Measurements from ENCODE around the gene CDC42EP2.

Gene CDC42EP2, protein sequence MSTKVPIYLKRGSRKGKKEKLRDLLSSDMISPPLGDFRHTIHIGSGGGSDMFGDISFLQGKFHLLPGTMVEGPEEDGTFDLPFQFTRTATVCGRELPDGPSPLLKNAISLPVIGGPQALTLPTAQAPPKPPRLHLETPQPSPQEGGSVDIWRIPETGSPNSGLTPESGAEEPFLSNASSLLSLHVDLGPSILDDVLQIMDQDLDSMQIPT

DNA sequence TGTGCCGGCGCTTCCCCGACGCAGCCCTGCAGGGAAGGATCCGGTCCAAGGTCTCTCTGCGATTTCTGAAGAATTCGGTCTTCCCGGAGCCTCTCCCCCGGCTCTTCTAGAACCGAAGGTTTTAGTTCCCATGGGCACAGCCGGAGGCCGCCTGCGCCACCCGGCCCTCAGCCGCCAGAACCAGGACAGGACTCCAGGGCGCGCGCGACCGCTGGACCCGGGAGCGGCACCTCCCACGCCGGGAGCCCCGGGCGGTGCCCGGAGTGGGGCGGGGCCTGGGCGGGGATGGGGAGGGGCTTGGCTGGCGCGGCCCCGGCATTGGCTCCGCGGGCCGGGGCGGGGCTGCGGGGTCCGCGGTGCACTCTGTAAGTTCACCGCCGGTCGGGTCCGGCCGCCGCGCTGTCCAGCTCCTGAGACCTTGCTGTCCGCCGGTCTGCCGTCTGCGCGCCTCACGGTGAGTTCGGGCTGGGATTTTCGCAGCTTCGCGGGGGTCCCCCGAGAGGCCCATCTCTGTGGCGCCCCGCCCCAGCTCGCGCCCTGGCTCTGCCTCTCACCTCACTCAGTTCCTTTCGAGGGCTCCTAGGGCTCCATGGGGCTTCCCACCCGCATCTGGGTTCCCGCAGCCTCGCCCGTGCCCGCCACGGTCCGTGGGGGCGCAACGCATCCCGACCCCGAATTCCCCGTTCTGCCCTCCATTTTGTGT is at the start of gene CDC42EP2:
Gene CDC42EP2, plus strand, starts transcription at position 366 of the 703 bp plus-strand sequence. CDS start 6,033 bp downstream, outside the sequence.
- peak; percentile 72 for DNase-seq (ENCODE audit: low read depth)

DNA sequence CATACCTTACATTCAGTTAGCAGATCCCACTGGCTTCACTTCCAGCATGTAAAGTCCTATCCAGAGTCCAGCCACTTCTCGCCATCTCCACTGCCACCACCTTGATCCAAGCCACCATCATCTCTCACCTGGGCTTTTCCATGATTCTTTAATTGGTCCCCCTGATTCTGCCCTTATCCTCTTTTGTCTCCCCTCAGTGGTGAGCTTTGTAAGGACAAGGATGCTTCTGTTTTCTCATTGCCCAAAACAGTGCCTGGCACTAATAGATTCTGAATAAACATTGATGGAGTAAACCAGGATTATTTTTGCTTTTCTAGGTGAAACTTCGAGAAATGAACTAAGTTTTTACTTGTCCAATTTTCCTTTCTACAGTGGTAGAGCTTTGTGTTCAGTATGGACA is 48.5 kb upstream of the CDC42EP2 start:
- DNase-seq (ENCODE audit: low read depth): no peak

DNA sequence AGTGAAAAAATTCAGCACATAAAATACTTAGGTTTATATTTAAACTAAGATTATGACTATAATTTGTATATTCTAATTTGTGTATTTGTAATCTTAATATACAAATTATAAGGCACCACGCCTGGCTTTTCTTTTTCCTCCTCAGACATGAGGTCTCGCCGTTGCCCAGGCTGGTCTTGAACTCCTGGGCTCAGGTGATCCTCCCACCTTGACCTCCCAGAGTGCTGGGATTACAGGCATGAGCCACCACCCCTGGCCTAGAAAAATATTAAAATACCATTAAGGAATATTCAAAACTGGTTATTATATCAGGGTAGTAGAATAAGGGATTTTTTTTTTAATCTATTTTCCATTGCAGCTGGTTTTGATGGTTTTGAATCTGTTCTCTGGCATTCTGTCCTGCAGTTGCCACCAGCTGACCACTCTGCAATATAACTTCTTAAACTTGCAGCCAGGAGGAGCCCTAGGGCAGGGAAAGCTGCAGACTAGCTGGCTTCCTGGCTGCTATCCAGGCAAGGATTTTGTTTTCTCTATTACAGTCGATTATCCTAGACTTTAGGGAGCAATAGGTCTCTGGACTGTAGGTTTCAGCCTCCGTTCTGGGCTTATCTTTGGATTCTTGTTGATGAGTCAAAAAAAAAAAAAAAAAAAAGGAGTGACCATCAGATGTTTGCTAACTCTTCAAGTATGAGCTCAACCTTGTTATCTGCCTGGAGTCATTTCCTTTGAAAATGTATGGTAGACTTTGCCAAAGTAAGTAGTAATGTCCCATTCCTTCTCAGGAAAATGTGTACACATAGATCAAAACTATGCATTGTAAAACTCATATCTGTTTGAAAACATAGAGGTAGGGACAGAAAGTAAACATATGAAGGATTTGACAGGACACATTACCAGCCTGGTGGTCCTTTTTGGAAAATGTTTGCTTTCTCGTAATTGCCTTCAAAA is 39.7 kb upstream of the CDC42EP2 start:
- DNase-seq (ENCODE audit: low read depth): no peak

DNA sequence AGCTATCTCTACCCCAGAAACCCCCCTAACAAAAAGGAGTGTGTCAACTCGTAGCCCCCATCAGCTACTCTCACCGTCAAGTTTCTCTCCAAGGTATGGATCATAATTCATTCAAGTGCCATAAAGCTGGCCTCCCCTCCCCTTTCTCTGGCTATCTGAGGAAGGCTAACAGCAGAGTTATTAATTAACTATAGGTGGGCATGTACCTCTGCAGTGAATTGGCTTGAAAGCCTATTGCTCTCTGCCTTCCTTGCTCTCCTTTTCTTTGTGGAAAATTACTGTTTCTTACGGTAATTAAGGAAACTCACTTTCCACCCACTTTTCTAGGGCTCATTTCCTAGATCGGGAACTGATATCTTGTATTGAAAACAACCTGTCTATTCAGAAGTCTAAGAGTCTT is 38.8 kb upstream of the CDC42EP2 start:
- no peak for DNase-seq (ENCODE audit: low read depth)

DNA sequence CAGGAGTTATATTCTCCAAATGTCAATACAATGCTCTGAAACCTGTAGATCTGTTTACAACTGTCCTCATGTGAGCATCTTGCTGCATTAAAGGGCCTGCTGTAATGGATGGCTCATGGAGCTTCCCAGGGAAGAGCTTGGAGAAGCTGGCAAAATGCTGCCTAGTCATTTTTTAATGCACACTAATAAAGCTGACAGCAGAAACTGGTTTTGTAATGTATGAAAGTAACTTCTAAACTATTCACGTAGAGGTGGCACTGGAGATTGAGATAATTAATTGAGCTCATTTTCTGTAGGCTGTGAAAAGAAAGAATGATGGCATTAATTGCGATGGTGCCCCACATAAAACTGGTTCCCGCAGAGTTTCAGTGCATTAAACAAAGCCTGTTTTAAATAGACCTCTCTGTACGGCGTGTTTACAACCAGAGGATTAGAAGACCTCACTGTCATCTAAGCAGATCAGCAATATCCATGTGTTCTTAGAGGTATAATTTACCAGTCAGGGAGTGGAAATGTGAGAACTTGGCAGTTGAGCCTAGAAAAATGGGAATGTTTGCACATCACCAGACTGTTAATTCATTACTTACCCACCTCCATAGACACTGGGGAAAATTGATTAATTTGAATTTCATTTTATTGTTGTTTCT is 36.9 kb upstream of the CDC42EP2 start:
- no peak for DNase-seq (ENCODE audit: low read depth)

DNA sequence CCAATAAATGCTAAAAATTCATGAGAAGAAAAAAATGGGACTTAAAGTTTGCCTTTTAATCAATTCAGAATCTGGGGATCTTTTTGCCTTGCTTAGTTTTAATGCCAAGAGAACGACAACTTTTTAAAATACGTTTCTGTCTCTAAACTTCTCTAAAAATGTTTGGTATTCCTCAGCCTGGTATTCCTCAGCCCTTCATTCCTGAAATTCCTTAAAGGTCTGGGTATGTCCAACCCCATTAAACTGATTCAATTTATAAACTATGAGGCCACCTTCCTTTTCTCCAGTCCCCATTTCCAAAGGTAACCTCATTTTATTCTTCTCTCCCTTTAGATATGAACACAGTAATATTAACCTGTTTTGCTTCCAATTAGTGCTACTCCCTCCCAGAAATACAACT is 36.3 kb upstream of the CDC42EP2 start:
- DNase-seq (ENCODE audit: low read depth): no peak

DNA sequence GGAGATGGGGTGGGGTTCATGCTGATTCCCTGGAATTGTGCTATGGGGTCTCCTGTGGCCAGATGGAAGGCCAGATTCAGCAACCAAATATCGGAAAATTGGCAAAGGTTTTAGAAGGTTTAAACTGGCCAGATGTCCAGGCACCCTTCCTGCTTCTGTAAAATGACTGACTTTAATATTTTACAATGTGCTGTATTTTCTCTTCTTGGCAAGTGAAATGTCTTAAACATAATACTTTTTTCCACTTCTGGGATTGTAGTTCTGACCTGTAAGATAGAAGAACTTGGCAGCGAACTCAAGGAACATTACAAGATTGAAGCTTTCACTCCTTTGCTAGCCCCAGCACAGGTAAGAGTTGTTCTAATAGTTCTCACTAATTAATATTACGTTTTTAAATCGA is 35.4 kb upstream of the CDC42EP2 start:
- no peak for DNase-seq (ENCODE audit: low read depth)

DNA sequence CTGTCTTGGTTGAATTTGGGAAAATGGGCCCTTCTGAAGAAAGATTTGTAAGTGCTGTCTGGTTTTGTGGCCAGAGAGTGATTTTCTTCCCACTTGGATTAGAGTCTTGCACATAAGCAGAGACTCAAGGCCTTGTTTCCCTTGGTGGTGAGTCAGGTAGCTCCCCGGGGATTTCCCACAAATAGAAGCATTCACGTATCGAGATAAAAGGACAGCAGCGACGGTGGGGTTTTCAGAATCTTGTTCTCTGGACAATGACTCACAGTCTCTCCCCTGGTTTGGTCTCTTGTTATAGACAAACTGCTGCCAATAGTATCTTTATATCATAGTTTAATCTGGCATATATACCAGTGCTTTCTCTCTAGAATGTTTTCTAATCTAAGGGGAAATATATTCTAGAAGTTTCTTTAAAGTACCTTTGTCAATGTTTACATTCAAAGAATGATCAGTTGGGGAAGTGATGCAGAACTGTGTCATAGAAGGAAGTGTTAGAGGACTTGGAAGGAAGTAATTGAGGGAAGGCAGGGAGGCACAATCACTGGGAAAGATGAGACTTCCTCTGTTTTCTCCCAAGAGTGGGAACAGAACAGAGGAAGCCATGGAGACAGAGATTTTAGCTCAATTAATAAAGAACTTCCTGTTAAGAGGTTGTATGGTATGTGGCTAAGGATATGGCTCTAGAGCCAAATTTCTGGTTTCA is 34.8 kb upstream of the CDC42EP2 start:
- peak; percentile 43 for DNase-seq (ENCODE audit: low read depth)

DNA sequence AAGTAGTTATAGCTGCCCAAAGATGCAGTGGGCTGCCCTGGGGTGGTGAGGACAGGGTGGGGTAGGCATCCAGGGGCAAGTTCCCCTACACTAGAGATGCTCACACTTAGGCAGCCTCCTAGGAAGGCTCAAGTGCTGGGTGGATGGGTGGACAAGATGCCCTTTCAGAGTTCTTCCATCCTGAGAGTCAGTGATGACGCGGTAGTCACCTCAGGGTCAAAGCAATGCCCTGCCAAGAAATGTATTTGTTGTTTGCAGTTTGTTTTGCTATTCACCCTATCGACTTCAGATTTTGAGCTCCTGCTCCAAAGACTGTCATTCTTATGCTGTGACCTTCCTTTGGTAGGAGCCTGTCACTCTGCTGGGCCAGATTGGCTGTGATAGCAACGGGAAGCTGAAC is 34.0 kb upstream of the CDC42EP2 start:
- DNase-seq (ENCODE audit: low read depth): no peak

DNA sequence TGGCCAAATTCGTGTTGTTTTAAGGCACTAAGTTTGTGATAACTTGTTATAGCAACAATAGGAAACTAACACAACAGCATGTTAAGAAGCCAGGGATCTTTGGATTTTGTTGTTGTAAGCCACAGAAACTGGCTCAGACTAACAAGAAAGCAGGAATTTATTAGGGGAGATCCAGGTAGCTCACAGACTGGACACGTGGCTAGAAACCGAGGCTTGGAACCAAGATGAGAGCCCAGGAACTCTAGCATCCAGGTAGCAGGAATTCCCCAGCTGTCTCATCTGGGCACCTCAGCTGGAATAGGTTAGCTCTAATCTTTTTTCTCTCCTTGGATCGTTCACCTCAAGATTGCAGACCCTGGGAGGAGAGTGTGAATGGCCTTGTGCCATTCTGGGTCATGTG is 28.0 kb upstream of the CDC42EP2 start:
- DNase-seq (ENCODE audit: low read depth): no peak

DNA sequence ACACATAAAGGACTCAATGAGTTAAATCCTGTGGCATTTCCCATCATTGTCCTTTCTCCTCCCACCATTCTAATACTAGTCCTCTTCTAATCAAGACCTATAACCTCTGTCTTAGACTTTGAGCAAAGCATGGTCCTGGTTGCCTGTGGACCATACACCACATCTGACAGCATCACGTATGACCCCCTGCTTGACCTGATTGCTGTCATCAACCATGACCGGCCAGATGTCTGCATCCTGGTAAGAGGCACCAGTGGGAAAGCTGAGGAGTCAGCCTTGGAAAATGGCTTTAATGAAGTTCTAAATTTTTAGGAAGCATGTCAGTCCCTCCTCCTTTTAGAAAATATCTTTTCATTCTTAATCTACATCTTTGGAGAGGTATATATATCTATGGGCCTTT is 27.1 kb upstream of the CDC42EP2 start:
- no peak for DNase-seq (ENCODE audit: low read depth)

DNA sequence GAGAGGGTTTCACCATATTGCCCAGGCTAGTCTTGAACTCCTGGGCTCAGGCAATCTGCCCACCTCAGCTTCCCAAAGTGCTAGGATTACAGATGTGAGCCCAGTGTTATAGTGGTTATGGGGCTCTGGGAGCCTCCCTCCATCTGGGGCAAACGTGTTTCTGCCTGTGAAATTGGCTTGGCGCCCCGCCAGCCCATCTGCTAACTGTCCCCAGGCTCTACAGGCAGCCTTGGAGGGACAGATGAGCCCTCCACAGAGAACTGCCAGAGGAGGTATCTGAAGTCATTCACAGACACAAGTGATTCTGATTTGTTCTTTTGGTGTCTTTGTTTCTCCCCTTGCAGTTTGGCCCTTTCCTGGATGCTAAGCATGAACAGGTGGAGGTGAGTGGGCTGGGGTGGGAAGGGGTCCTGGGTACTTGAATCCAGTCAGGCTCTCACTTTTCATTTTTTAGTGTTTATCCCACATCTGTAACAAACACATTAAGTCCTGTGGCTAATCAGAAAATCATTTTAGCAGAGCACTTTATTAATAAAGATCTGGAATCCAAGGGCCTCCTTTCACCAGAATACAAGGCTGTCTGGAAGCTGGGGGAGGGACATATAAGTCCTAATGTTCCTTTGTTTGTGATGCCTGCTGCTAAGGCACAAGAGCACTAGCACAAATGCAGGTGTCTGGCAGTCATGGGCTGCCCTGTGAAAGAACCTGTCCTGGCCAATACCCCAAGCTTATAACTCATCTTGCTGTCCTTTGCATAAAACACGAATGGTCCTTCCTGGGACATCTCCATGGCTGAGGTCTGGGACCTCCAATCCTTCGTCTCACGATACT is 25.7 kb upstream of the CDC42EP2 start:
- DNase-seq (ENCODE audit: low read depth): no peak

DNA sequence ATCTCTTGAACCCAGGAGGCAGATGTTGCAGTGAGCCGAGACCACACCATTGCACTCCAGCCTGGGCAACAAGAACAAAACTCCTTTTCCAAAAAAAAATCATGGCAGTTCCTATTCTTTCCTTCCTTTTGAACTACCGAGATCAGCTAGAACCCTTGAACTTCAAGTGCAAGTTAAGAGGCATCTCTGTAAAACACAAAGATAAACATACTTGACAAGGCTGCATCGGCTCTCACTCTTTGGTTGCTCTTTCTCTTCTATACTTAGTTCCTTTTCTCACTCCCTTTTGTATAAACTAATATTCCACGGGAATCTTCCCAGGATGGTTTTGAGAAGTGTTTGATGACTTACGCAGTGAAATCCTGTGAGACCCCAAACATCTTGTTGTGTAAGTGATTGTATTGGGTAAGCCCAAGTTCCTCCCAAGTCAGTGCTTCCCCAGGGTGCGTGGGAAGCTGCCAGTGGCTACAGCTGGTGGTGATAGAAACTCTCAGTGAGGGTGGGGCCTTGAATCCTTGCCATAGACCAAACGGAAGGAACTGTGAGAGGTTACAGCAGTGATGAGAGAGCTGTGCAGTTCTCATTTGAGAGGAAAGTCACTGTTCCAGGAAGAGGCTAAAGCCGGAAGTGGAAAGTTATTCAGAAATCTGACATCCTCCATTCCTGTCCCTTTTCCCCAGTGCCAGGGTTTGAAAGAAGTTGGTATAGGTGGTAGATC is 24.1 kb upstream of the CDC42EP2 start:
- DNase-seq (ENCODE audit: low read depth): no peak

DNA sequence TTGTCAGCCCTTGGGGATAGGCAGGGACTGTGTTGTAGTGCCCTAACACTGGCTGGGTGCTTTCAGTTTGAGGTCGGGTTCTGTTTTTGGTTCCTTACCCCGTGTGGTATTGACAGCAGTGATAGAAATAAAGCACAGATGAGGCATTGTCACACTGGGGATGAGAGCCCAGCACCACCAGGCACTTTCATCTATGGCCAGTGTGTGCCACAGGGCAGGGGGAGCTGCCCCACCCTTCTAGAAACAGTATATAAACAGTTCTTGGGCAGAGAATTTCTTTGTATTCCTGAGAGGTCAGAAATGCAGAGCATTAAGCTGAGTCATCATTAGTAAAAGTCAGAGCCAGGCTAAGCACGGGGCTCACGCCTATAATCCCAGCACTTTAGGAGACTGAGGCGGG is 23.1 kb upstream of the CDC42EP2 start:
- DNase-seq (ENCODE audit: low read depth): no peak

DNA sequence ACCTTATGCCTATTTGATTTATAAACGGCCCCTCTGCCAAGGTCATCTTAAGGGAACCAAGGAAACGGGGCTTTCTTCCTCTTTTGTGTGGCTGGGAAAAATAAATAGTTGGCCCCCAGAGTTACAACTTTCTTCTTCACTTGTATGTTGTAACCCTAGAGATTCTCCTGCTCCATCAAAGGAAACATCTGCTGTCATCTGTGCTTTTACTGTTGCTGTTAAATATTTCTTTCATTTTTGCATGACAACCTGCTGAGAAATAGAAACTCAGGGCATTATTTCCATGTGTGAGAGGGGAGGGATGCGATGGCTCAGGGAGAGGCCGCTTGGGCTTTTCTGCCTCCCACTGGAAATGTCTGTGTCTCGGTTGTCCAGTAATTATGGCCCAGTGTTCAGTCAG is 21.8 kb upstream of the CDC42EP2 start:
- DNase-seq (ENCODE audit: low read depth): no peak

DNA sequence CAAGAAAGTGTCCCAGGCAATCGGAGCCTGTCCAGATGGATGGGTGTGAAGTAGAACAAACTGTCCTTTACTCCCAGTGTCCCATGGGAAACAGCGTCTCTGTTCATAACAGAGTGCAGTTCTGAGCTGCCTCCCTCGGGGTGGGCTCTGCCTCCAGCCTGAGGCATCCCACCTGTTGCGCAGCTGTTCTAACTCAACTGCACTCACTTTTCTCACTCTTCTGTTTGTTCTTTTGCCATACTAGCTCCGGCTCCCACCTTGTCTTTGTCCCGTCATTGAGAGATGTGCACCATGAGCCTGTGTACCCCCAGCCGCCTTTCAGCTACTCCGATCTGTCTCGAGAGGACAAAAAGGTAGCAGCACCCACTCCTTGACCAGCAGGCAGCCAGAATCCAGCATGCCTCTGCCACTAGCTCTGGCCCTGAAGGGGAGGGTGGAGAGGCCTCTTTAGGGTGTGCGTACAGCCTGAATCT is 20.7 kb upstream of the CDC42EP2 start:
- DNase-seq (ENCODE audit: low read depth): no peak

DNA sequence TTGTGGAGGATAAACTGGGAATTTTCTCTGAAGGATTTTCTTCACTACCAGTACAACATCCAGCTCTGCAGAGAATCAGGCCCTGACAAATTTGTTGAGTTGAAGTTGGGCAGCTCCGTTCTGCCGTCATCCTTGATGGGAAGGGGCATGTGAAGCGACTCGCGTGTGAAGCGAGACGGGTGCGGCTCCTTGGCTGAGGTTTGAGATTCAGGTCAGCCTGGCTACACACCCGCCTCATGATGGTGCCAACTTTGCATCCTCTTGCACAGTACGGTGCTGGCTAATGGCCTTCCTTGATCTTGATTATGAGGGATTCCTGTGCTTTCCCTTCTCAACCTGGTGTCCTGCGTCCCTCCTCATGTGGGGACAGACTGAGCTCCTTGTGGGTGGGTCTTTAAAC is 19.7 kb upstream of the CDC42EP2 start:
- DNase-seq (ENCODE audit: low read depth): no peak

DNA sequence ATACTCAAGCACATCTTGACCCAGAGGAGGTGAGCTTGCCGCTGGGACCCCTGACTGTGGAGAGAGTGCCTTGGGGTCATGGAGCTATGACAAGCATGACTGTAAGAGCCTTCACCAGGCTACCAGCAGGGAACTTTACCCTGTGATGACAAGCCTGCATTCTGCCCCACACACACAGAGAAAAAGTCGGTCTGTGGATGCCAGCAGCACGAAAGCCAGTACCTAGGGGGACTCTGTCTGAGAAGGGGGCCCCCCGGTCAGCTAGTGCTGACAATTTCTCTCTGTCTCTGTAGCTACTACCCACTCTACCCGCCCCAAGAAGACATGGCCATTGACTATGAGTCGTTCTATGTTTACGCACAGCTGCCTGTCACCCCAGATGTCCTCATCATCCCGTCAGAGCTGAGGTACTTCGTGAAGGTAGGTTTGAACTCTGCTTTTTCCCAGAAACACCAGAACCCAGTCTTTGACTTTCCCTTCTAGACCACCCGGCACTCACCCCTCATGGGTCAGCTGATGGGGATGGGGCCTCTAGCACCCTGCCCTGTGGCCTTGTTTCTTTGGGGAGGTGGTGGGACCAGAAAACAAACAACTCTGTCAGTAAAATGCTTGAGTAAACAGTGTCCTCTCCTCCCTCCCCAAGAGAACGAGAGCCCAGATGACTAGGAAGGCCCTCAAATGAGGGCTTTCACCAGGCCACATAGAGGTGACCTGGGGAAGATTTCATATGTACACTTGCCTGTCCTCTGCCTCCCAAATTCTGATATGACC is 18.9 kb upstream of the CDC42EP2 start:
- no peak for DNase-seq (ENCODE audit: low read depth)

DNA sequence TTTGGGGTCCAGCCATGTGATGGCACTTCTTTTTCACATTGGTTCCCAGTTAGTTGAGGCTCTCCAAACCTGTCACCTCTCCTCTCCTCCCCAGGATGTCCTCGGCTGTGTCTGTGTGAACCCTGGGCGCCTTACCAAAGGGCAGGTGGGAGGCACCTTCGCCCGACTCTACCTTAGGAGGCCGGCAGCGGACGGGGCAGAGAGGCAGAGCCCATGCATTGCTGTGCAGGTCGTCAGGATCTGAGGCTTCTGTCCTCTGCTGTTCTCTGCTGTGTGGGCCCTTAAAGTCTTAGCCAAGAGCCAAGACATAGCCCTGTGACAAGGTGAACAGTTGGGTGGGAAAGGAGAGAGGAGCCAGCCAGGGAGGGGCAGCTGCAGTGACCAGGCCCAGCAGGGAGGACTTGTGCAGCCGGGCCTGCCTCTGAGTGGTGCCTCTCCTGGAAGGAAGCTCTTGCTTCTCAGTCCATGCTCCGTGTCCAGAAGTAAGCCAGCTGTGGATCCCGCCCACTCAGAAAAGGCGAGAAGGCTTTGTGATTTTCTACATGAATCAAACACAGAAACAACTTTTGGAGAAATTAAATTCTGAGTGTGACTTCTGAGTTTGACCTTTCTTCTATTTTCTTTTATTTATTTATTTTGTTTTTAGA is 17.5 kb upstream of the CDC42EP2 start:
- no peak for DNase-seq (ENCODE audit: low read depth)
